NCI-H1417 treated with DMSO at 0.1 percent for 48 hours (cell line): ENCODE measurements around the gene CD48.
"Not testable (repeated sequence)": the region's sequence is repeated elsewhere in the genome, so short reads cannot be mapped to it uniquely, and the experiment has no call there.

Experiments used
- DNase-seq: peaks from one replicate; lab custom pipeline; 2025; lab: John Stamatoyannopoulos, UW

CD48 gene

GRCh38 chr1:160713161-160713560, 1.5 kb upstream of the CD48 start:
- DNase-seq = no peak

GRCh38 chr1:160712525-160713080, 981 bp upstream of the CD48 start:
- not testable (repeated sequence) for DNase-seq

GRCh38 chr1:160711276-160711601, 383 bp downstream of the CD48 start:
- DNase-seq = no peak

GRCh38 chr1:160710517-160711252, 937 bp downstream of the CD48 start:
- DNase-seq = no peak

GRCh38 chr1:160709715-160710114, 1.9 kb downstream of the CD48 start:
- DNase-seq = no peak

GRCh38 chr1:160708801-160709200, 2.8 kb downstream of the CD48 start:
- no peak for DNase-seq

- no peak for DNase-seq
Observed at GRCh38 chr1:160708118-160708517, 3.5 kb downstream of the CD48 start.

GRCh38 chr1:160707236-160708064, 4.2 kb downstream of the CD48 start:
- no peak for DNase-seq

- DNase-seq = no peak
Observed at GRCh38 chr1:160706526-160707235, 4.9 kb downstream of the CD48 start.

- DNase-seq = no peak
Observed at GRCh38 chr1:160705742-160706141, 5.9 kb downstream of the CD48 start.

- DNase-seq = not testable (repeated sequence)
Observed at GRCh38 chr1:160705212-160705621, 6.4 kb downstream of the CD48 start.

GRCh38 chr1:160704250-160704649, 7.4 kb downstream of the CD48 start:
- no peak for DNase-seq

- DNase-seq = no peak
Observed at GRCh38 chr1:160702100-160702499, 9.5 kb downstream of the CD48 start.

- not testable (repeated sequence) for DNase-seq
Observed at GRCh38 chr1:160692390-160692789, 19.2 kb downstream of the CD48 start.

- DNase-seq = no peak
Observed at GRCh38 chr1:160685266-160685665, 26.4 kb downstream of the CD48 start.

- DNase-seq = no peak
Observed at GRCh38 chr1:160682983-160683865, 28.4 kb downstream of the CD48 start.

- no peak for DNase-seq
Observed at GRCh38 chr1:160681891-160682140, 29.8 kb downstream of the CD48 start.

- no peak for DNase-seq
Observed at GRCh38 chr1:160681066-160681890, 30.3 kb downstream of the CD48 start.

- no peak for DNase-seq
Observed at GRCh38 chr1:160680399-160680798, 31.2 kb downstream of the CD48 start.

- DNase-seq = no peak
Observed at GRCh38 chr1:160679893-160680292, 31.7 kb downstream of the CD48 start.
